H9 (cell line): ENCODE measurements around the gene CHMP6. TPM values are rescaled to one million over a fixed set of nuclear protein-coding genes. Genes with fewer than 3 reads are reported as not detected.

Experiments
- DNase-seq: peaks from one replicate; pipeline ENCODE4 v3.0.0-alpha.2; 2017
- H2AFZ ChIP-seq: one replicate; pipeline ENCODE4 v1.6.1; 2013; ENCODE audit warnings: mild to moderate bottlenecking, low read length, control low read depth, moderate library complexity
- H2AK5ac ChIP-seq: 2 replicates; pipeline ENCODE4 v1.6.1; 2013; ENCODE audit warnings: low read length, control low read depth, mixed read lengths; ENCODE audit not compliant: insufficient read length
- H2BK120ac ChIP-seq: one replicate; pipeline ENCODE4 v1.6.1; 2013; ENCODE audit warnings: low read depth, mild to moderate bottlenecking, low read length, control low read depth, inconsistent platforms; ENCODE audit not compliant: poor library complexity, severe bottlenecking
- H2BK12ac ChIP-seq: 2 replicates; pipeline ENCODE4 v1.6.1; 2013; ENCODE audit warnings: low read length, control low read depth, mixed read lengths, low read depth; ENCODE audit not compliant: insufficient read length
- H2BK15ac ChIP-seq: 2 replicates; pipeline ENCODE4 v1.6.1; 2013; ENCODE audit warnings: low read depth, low read length, control low read depth
- H2BK20ac ChIP-seq: one replicate; pipeline ENCODE4 v1.6.1; 2013; ENCODE audit warnings: low read depth, mild to moderate bottlenecking, low read length, control low read depth, inconsistent platforms; ENCODE audit not compliant: poor library complexity, severe bottlenecking
- H2BK5ac ChIP-seq: 2 replicates; pipeline ENCODE4 v1.6.1; 2013; ENCODE audit warnings: low read length, control low read depth, mixed read lengths; ENCODE audit not compliant: insufficient read length
- H3K14ac ChIP-seq: 2 replicates; pipeline ENCODE4 v1.6.1; 2013; ENCODE audit warnings: low read length, control low read depth; ENCODE audit not compliant: insufficient read depth
- H3K18ac ChIP-seq: 2 replicates; pipeline ENCODE4 v1.6.1; 2013; ENCODE audit warnings: low read depth, mild to moderate bottlenecking, mixed read lengths, low read length, control low read depth; ENCODE audit not compliant: insufficient read length
- H3K23ac ChIP-seq: 2 replicates; pipeline ENCODE4 v1.6.1; 2013; ENCODE audit warnings: low read length, control low read depth, mixed read lengths, low read depth; ENCODE audit not compliant: insufficient read length
- H3K23me2 ChIP-seq: 2 replicates; pipeline ENCODE4 v1.6.1; 2013; ENCODE audit warnings: low read depth, mild to moderate bottlenecking, mixed read lengths, low read length, control low read depth; ENCODE audit not compliant: insufficient read length, poor library complexity, severe bottlenecking
- H3K27ac ChIP-seq: 2 replicates; pipeline ENCODE4 v1.5.1; 2013; ENCODE audit warnings: low read length, control low read depth, mixed read lengths, low read depth; ENCODE audit not compliant: insufficient read length
- H3K27me3 ChIP-seq: 2 replicates; pipeline ENCODE4 v1.6.1; 2013; ENCODE audit warnings: low read length, control low read depth, inconsistent platforms; ENCODE audit not compliant: insufficient read depth
- H3K4ac ChIP-seq: 2 replicates; pipeline ENCODE4 v1.6.1; 2013; ENCODE audit warnings: low read depth, mild to moderate bottlenecking, control low read depth, inconsistent platforms, low read length, moderate library complexity
- H3K4me1 ChIP-seq: 2 replicates; pipeline ENCODE4 v1.6.1; 2013; ENCODE audit warnings: low read length, control low read depth, inconsistent platforms; ENCODE audit not compliant: insufficient read depth
- H3K4me2 ChIP-seq: 2 replicates; pipeline ENCODE4 v1.6.1; 2013; ENCODE audit warnings: low read length, control low read depth, mixed read lengths; ENCODE audit not compliant: insufficient read length, insufficient read depth
- H3K56ac ChIP-seq: 2 replicates; pipeline ENCODE4 v1.6.1; 2013; ENCODE audit warnings: low read depth, mild to moderate bottlenecking, mixed read lengths, low read length, control low read depth; ENCODE audit not compliant: insufficient read length
- H3K79me1 ChIP-seq: 2 replicates; pipeline ENCODE4 v1.6.1; 2013; ENCODE audit warnings: low read depth, mild to moderate bottlenecking, moderate library complexity, low read length, control low read depth, inconsistent platforms; ENCODE audit not compliant: insufficient read depth, poor library complexity, severe bottlenecking
- H3K79me2 ChIP-seq: 2 replicates; pipeline ENCODE4 v1.6.1; 2013; ENCODE audit warnings: low read length, control low read depth, inconsistent platforms; ENCODE audit not compliant: insufficient read depth
- H3K9ac ChIP-seq: 2 replicates; pipeline ENCODE4 v1.6.1; 2013; ENCODE audit warnings: low read length, control low read depth, mixed read lengths; ENCODE audit not compliant: insufficient read length; ENCODE audit errors: extremely low read depth
- H3K9me3 ChIP-seq: one replicate; pipeline ENCODE4 v1.6.1; 2013; ENCODE audit warnings: low read depth, low read length, inconsistent platforms; ENCODE audit not compliant: control insufficient read depth
- H3T11ph ChIP-seq: one replicate; pipeline ENCODE4 v1.6.1; 2013; ENCODE audit warnings: mild to moderate bottlenecking, low read length, control low read depth, inconsistent platforms
- H4K20me1 ChIP-seq: one replicate; pipeline ENCODE4 v1.6.1; 2013; ENCODE audit not compliant: control insufficient read depth, insufficient read length, insufficient read depth
- H4K5ac ChIP-seq: 2 replicates; pipeline ENCODE4 v1.6.1; 2013; ENCODE audit warnings: low read depth, mild to moderate bottlenecking, mixed read lengths, low read length, control low read depth; ENCODE audit not compliant: insufficient read length
- H4K8ac ChIP-seq: replicated peaks from 2 replicates; pipeline ENCODE4 v1.6.1; 2013; ENCODE audit warnings: low read length, control low read depth, mixed read lengths, low read depth; ENCODE audit not compliant: insufficient read length
- H4K91ac ChIP-seq: 2 replicates; pipeline ENCODE4 v1.6.1; 2013; ENCODE audit warnings: low read depth, mild to moderate bottlenecking, moderate library complexity, mixed read lengths, low read length, control low read depth; ENCODE audit not compliant: insufficient read length
- H3K27ac Mint-ChIP-seq, 3 experiments: 2 replicates in 2 of 3; 3 replicates in 1 of 3; pipeline ENCODE4 v1.8.0; 2020 to 2021; ENCODE audit warnings: mixed read lengths in 3 of 3, mild to moderate bottlenecking in 1 of 3, moderate library complexity in 1 of 3
- H3K27me3 Mint-ChIP-seq: 2 replicates; pipeline ENCODE4 v1.8.0; 2021; ENCODE audit warnings: low read depth, mild to moderate bottlenecking, moderate library complexity, mixed read lengths
- H3K36me3 Mint-ChIP-seq, 3 experiments: 2 replicates in 2 of 3; 3 replicates in 1 of 3; pipeline ENCODE4 v1.8.0; 2020 to 2021; ENCODE audit warnings: low read depth in 3 of 3, mixed read lengths in 3 of 3; ENCODE audit not compliant: insufficient read depth in 1 of 3
- H3K4me1 Mint-ChIP-seq, 2 experiments: 2 replicates each; pipeline ENCODE4 v1.8.0; 2020; ENCODE audit warnings: mixed read lengths in 2 of 2
- H3K4me3 Mint-ChIP-seq, 2 experiments: 2 replicates in 1 of 2; 3 replicates in 1 of 2; pipeline ENCODE4 v1.8.0; 2020 to 2021; ENCODE audit warnings: mild to moderate bottlenecking in 2 of 2, mixed read lengths in 2 of 2, moderate library complexity in 1 of 2
- H3K9me3 Mint-ChIP-seq, 2 experiments: 2 replicates in 1 of 2; 3 replicates in 1 of 2; pipeline ENCODE4 v1.8.0; 2020; ENCODE audit warnings: mild to moderate bottlenecking in 2 of 2, mixed read lengths in 2 of 2, moderate library complexity in 1 of 2
- WGBS: extraction: QIAGEN DNeasy Blood & Tissue Kit; methylation state at CpG from one replicate; pipeline ENCODE4 v1.1.7; 2013; ENCODE audit warnings: missing lambda C conversion rate, low lambda C conversion rate, mixed read lengths; ENCODE audit not compliant: insufficient read length; ENCODE audit errors: extremely low coverage; 5-methylcytosine and 5-hydroxymethylcytosine counted together
- total RNA-seq: library from RNA; stranded (reverse); gene quantifications from 2 replicates; pipeline ENCODE4 v1.2.1, GENCODE V29; 2021
- TF ChIP-seq, protein P1 (sequence below): fragments of 200-600 bp; sonication (generic); conservative IDR thresholded peaks from 3 replicates; pipeline ENCODE4 v1.8.0; 2021; ENCODE audit warnings: antibody characterized with exemption, mild to moderate bottlenecking

Gene CHMP6
- total RNA-seq, 1 experiment from 2014 or later, result 23.4 TPM

DNA sequence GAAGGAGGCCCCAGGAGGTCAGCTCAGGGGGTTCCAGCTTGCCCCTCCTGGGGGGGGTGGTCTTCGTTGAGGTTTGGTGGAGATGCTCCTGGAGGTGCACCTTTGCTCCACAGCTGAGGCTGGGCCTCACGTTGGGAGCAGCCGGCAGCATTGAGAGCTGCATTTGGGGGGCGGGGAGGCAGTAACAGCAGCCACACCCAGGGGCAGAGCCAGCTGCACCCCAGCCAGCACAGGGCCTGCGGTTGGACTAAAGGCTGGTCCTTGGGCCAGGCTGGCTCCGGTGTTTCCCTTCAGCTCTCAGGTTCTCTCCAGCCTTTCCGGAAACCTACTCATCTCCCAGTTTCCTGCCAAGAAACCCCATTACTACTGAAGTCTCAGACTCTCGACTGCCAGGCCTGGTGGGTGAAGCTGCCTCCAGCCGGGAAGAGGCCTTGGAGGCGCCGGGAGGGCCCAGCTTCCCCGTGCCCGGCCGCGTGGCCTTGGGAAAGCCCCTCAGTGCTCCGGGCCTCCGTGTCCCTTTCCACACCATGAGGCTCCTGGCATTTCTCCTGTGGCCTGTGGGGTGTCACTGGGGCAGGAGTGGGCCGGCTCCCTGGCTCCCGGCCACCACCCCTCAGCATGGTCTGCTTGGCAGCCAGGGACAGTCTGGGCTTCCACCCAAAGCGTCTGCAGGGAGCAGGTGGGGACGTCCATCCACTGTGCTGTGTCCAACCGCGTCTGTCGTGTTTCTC, 29.3 kb downstream of the CHMP6 start:
- H2AFZ ChIP-seq, result no peak overlapping the region

More for the DNA sequence above, 29.3 kb downstream of the CHMP6 start:
- no peak for DNase-seq
- H3K4me1 ChIP-seq, result no peaks in the 10 kb centered on the region
- no peak overlapping the region for H4K8ac ChIP-seq
- no peaks in the 10 kb centered on the region for H3K27me3 ChIP-seq
- no peak overlapping the region for H3T11ph ChIP-seq
- no peaks in the 10 kb centered on the region for H3K36me3 Mint-ChIP-seq
- H4K5ac ChIP-seq, result no peak overlapping the region
- no peak overlapping the region for H3K4ac ChIP-seq
- H3K14ac ChIP-seq, result no peak overlapping the region
- peaks cover 2% of the 10 kb centered on the region for H3K23me2 ChIP-seq
- H3K9me3 Mint-ChIP-seq, result peaks cover 4 to 6% of the 10 kb centered on the region in 2 experiments; a peak in 2 of 5 replicates
- no peak overlapping the region for H2BK20ac ChIP-seq
- no CpG with 5 or more reads among the region's 24 CpGs for WGBS
- no peak overlapping the region for H3K56ac ChIP-seq
- no peaks in the 10 kb centered on the region for H3K79me1 ChIP-seq
- no peaks in the 10 kb centered on the region for H4K20me1 ChIP-seq
- H3K23ac ChIP-seq, result no peak overlapping the region
- H3K4me3 Mint-ChIP-seq, result no peak overlapping the region
- TF ChIP-seq, protein P1, sequence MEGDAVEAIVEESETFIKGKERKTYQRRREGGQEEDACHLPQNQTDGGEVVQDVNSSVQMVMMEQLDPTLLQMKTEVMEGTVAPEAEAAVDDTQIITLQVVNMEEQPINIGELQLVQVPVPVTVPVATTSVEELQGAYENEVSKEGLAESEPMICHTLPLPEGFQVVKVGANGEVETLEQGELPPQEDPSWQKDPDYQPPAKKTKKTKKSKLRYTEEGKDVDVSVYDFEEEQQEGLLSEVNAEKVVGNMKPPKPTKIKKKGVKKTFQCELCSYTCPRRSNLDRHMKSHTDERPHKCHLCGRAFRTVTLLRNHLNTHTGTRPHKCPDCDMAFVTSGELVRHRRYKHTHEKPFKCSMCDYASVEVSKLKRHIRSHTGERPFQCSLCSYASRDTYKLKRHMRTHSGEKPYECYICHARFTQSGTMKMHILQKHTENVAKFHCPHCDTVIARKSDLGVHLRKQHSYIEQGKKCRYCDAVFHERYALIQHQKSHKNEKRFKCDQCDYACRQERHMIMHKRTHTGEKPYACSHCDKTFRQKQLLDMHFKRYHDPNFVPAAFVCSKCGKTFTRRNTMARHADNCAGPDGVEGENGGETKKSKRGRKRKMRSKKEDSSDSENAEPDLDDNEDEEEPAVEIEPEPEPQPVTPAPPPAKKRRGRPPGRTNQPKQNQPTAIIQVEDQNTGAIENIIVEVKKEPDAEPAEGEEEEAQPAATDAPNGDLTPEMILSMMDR, result no peak
- no peak overlapping the region for H4K91ac ChIP-seq
- peaks cover 13 to 27% of the 10 kb centered on the region in 2 experiments for H3K4me1 Mint-ChIP-seq
- no peak overlapping the region for H3K9ac ChIP-seq
- H3K27me3 Mint-ChIP-seq, result peaks cover 35% of the 10 kb centered on the region
- H2BK12ac ChIP-seq, result no peak overlapping the region
- H3K18ac ChIP-seq, result no peak overlapping the region
- H2BK15ac ChIP-seq, result no peak overlapping the region
- no peak overlapping the region for H2BK120ac ChIP-seq
- H3K27ac ChIP-seq, result no peak overlapping the region
- H3K27ac Mint-ChIP-seq, result no peak overlapping the region
- H3K9me3 ChIP-seq, result no peaks in the 10 kb centered on the region
- no peak overlapping the region for H3K4me2 ChIP-seq
- H2BK5ac ChIP-seq, result no peak overlapping the region
- no peaks in the 10 kb centered on the region for H3K79me2 ChIP-seq
- no peak overlapping the region for H2AK5ac ChIP-seq
